Coronary artery (tissue), 2 donors: ENCODE measurements around the gene KRT33A.

Experiments used
- DNase-seq: peaks from one replicate; pipeline ENCODE4 v3.0.0-alpha.2; 2017; ENCODE audit warnings: low spot score
- H3K27ac ChIP-seq, 2 donors: fragments of 200-600 bp; sonication (generic); one replicate each; pipeline ENCODE4 v1.5.1; 2016 to 2019
- H3K4me3 ChIP-seq: fragments of 200-600 bp; sonication (generic); 2 replicates; pipeline ENCODE4 v1.5.1; 2016; ENCODE audit warnings: mild to moderate bottlenecking, moderate library complexity
- CTCF ChIP-seq: fragments of 200-600 bp; sonication (generic); IDR thresholded peaks from one replicate; pipeline ENCODE4 v1.5.1; 2019; ENCODE audit warnings: antibody characterized with exemption

The KRT33A gene

GRCh38 chr17:41333836-41334235 lies 16.8 kb downstream of the KRT33A start:
- Histone ChIP-seq H3K4me3 (no peak overlapping the region), H3K27ac (no peak overlapping the region)
- no peak for TF ChIP-seq CTCF
- DNase-seq: no peak

DNA sequence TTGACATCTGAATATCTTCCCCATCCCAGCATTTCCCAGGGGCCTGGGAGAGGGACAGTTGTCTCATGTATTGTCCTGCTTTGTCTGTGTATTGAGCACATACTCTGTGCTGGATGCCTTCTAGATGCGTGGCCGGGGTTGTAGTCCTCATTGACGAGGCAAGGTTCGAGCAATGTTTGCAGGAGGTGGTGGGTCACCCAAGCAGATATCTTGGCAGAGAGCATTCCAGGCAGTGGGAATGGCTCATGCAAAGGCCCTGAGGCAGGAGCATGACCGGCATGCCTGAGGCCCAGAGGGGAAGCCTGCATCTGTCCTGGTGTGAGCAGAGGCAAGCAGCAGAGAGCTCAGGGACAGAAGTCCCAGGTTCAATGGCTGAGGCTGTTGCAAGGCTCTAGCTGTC lies 17.5 kb downstream of the KRT33A start:
- no peak for DNase-seq
- TF ChIP-seq CTCF: no peak
- no peak overlapping the region for H3K27ac ChIP-seq
- no peak overlapping the region for H3K4me3 ChIP-seq

- H3K4me3 ChIP-seq: no peak overlapping the region
Observed at GRCh38 chr17:41332239-41332638, 18.4 kb downstream of the KRT33A start.

GRCh38 chr17:41331606-41332005 lies 19.0 kb downstream of the KRT33A start:
- no peak for DNase-seq
- Histone ChIP-seq H3K4me3 (no peak overlapping the region), H3K27ac (no peak overlapping the region)
- no peak for TF ChIP-seq CTCF

More at GRCh38 chr17:41332239-41332638, 18.4 kb downstream of the KRT33A start:
- TF ChIP-seq CTCF: no peak
- no peak overlapping the region for H3K27ac ChIP-seq
- no peak for DNase-seq

DNA sequence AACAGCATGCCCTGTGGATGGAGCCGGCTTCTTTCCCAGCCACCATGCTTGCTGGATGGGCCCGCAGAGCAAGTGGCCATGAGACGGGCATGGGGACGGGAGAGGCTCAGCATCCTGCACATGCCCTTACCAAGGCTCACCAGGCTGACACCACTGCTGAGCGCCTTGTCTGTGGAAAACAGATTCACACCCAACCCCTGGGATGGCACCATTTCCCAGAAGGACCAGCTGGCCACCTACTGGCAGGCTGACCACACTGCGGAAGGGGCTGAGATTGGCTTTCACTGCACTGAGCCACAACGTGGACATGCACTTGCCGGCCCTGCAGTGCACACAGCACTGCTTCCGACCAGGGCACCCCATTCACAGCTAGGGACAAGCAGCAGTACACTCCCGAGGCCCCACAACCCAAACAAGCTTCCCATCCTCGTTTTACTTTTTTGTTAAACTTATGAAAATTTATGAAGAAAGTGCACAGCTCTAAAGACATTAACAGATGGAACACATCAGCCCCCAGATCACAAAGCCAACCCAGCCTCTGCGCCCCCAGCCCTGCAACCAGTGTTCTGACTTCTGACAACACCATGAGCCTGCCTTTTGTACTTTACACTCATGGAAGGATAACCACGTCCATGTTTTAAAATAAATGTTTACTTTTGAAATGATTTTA lies 21.2 kb downstream of the KRT33A start:
- DNase-seq: no peak
- H3K27ac ChIP-seq: no peak overlapping the region
- peak; percentile 26 for TF ChIP-seq CTCF
- H3K4me3 ChIP-seq: no peak overlapping the region

GRCh38 chr17:41328207-41328606 lies 22.4 kb downstream of the KRT33A start:
- H3K27ac ChIP-seq: no peak overlapping the region
- TF ChIP-seq CTCF: no peak
- no peak for DNase-seq
- no peak overlapping the region for H3K4me3 ChIP-seq

GRCh38 chr17:41327411-41328120 lies 23.1 kb downstream of the KRT33A start:
- DNase-seq: no peak
- no peak for TF ChIP-seq CTCF
- Histone ChIP-seq H3K27ac (no peak overlapping the region), H3K4me3 (no peak overlapping the region)
